ENCODE data around the gene PAX3. TPM values are rescaled to one million over a fixed set of nuclear protein-coding genes. Genes with fewer than 3 reads are reported as not detected.

Gene PAX3
- total RNA-seq, result not detected

DNA sequence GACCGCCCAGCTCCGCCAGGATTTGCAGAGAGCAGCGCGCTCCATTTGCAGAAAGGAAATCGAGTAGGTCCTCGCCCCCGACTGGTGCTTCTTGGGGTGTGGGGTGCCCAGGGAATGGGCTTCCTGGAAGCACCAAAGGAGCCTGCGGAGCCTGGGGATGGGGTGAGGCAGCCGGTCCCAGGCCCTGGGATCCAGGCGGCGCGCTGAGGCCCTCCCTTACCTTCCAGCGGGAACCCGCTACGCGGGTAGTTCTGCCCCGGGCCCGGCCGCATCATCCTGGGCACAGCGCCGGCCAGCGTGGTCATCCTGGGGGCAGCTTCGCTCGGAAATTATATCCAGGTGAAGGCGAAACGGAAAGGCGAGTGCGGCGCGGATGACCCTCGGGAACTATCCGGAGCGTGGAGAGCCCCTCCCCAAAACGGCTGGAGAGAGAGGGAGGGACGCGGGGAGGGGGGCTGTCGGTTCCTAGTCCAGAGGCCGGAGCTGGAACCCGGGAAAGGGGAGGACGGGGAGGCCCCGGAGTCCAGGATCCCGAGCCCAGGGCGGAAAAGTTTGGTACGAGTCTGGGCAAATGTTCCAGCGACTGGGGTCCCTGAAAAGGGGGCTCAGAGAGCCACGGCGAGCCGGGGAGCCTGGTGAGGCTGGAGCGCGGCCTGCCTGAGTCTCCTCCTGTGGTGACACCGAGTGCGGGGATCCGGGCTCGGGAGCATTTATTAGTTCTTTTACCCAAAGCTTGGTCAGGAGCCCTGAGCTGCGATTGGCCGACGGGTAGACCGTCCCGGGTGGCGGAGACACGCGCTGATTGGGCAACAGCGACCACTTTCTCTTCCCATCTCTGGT is at the start of gene PAX3:
Gene PAX3 (minus strand): TSS at position 688 of the 840 bp plus-strand sequence. CDS start 383 bp downstream, at position 305.
- intact Hi-C loops (cut with DNase I), result no loop called here
- Histone ChIP-seq H3K36me3 (no peaks in the 10 kb centered on the region), H3K9me3 (no peaks in the 10 kb centered on the region), H3K4me1 (replicated peaks) (no peaks in the 10 kb centered on the region), H3K4me3 (no peak within 1 kb of the TSS), H3K27me3 (replicated peaks; ENCODE audit: insufficient read depth) (peaks cover 82% of the 10 kb centered on the region), H3K27ac (no peak within 1 kb of the TSS)
- DNase-seq (ENCODE audit: low spot score), result no peak
- 3% methylated on average over 46 of the region's 63 CpGs for WGBS
- TF ChIP-seq POLR2AphosphoS5 (IDR thresholded peaks at IDR 0.05), result no peak

DNA sequence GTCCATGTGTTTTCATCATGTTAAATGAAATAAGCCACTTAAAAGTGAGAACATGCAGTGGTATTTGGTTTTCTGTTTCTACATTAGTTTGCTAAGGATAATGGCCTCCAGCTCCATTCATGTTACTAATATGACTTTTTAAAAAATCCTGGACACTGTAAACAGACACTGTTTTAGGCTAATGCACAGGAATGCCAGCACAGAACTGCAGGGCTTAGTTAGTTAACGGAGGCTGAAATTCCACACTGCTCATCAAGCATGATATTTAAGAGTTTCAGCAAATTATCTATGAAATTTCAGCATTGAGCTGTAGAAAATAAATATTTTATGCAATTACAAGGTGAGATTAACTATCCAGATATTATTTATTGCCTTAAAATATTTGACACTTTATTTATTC is 42.5 kb upstream of the PAX3 start:
- Histone ChIP-seq H3K36me3 (no peaks in the 10 kb centered on the region), H3K4me3 (no peak overlapping the region), H3K9me3 (no peaks in the 10 kb centered on the region), H3K27me3 (replicated peaks; ENCODE audit: insufficient read depth) (no peaks in the 10 kb centered on the region), H3K4me1 (replicated peaks) (no peaks in the 10 kb centered on the region), H3K27ac (no peak overlapping the region)
- TF ChIP-seq POLR2A (IDR thresholded peaks at IDR 0.05) (no peak), POLR2AphosphoS5 (IDR thresholded peaks at IDR 0.05) (no peak)
- TF ChIP-seq, protein P1, sequence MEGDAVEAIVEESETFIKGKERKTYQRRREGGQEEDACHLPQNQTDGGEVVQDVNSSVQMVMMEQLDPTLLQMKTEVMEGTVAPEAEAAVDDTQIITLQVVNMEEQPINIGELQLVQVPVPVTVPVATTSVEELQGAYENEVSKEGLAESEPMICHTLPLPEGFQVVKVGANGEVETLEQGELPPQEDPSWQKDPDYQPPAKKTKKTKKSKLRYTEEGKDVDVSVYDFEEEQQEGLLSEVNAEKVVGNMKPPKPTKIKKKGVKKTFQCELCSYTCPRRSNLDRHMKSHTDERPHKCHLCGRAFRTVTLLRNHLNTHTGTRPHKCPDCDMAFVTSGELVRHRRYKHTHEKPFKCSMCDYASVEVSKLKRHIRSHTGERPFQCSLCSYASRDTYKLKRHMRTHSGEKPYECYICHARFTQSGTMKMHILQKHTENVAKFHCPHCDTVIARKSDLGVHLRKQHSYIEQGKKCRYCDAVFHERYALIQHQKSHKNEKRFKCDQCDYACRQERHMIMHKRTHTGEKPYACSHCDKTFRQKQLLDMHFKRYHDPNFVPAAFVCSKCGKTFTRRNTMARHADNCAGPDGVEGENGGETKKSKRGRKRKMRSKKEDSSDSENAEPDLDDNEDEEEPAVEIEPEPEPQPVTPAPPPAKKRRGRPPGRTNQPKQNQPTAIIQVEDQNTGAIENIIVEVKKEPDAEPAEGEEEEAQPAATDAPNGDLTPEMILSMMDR (IDR thresholded peaks at IDR 0.05), result no peak
- DNase-seq (ENCODE audit: low spot score), result no peak
- WGBS, result 90% methylated on average over 1 of the region's 1 CpG
- intact Hi-C loops (cut with DNase I), result no loop called here

DNA sequence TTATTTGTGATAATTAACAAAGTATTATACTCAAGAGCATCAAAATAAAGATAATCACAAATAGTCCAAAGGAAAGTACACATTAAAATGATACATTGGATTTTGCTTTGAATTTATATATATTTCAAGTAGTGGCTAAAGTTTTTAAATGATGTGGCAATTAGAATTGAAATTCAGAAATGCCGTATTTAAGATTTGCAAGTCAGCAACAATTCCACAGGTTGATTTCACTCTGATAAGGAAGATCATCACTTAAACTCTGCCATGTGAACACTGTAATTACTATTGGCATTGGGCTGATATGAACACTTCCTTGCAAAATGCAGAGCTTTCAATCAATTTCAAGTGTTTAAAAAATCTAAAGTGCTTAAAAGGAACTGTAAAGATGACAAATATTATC is 39.6 kb upstream of the PAX3 start:
- Histone ChIP-seq H3K27ac (no peak overlapping the region), H3K9me3 (no peaks in the 10 kb centered on the region), H3K4me1 (replicated peaks) (no peaks in the 10 kb centered on the region), H3K4me3 (no peak overlapping the region), H3K27me3 (replicated peaks; ENCODE audit: insufficient read depth) (no peaks in the 10 kb centered on the region), H3K36me3 (no peaks in the 10 kb centered on the region)
- intact Hi-C loops (cut with DNase I), result no loop called here
- no peak for TF ChIP-seq POLR2AphosphoS5 (IDR thresholded peaks at IDR 0.05)
- TF ChIP-seq, protein P1 (IDR thresholded peaks at IDR 0.05), result no peak
- TF ChIP-seq POLR2A (IDR thresholded peaks at IDR 0.05), result no peak
- no peak for DNase-seq (ENCODE audit: low spot score)
- 94% methylated on average over 1 of the region's 1 CpG for WGBS

DNA sequence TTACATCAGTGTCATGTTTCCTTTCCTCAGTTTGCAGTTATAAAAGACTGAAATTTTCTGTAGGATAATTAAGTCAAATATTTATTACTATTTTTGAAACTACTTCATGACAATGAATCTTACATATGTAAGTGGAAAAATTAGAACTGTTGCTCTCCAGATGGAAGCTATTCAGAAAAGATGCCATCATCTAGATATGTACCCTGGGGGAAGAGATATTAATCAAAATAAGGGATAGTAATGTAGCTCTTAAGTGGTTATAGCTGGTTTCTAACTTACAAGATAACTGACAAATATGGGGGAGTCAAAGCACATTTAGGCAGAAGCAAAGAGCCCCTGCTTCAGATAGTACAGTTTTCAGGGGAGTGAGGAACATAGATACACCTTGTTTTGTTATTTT is 38.1 kb upstream of the PAX3 start:
- intact Hi-C loops (cut with DNase I), result no loop called here

DNA sequence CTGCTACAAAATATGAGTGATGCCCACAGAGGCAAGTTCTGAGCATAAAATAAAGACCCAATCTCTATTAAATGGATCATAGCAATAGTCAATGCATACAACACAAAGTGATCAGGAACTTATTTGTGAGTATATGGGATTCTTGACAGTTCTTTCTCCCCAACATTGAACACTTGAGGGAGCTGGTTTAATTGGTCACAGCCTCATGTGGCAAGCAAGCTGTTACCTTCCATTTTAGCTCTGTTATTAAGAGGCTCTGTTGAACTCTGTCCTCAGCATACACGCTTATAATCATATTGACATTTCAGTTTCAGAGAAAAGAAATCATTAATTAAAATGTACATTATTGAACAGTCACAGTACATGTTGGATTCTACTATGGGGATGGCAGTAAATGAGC is 37.6 kb upstream of the PAX3 start:
- Histone ChIP-seq H3K4me3 (no peak overlapping the region), H3K36me3 (no peaks in the 10 kb centered on the region), H3K4me1 (replicated peaks) (no peaks in the 10 kb centered on the region), H3K27ac (no peak overlapping the region), H3K27me3 (replicated peaks; ENCODE audit: insufficient read depth) (no peaks in the 10 kb centered on the region), H3K9me3 (no peaks in the 10 kb centered on the region)
- no peak for DNase-seq (ENCODE audit: low spot score)
- intact Hi-C loops (cut with DNase I), result no loop called here
- TF ChIP-seq POLR2AphosphoS5 (IDR thresholded peaks at IDR 0.05) (no peak), POLR2A (IDR thresholded peaks at IDR 0.05) (no peak)
- TF ChIP-seq, protein P1 (IDR thresholded peaks at IDR 0.05), result no peak
- WGBS, result 97% methylated on average over 1 of the region's 1 CpG

More for the DNA sequence above, 38.1 kb upstream of the PAX3 start:
- no peaks in the 10 kb centered on the region for H3K27me3 ChIP-seq (replicated peaks; ENCODE audit: insufficient read depth)
- H3K27ac ChIP-seq, result no peak overlapping the region
- TF ChIP-seq, protein P1 (IDR thresholded peaks at IDR 0.05), result no peak
- TF ChIP-seq POLR2AphosphoS5 (IDR thresholded peaks at IDR 0.05) (no peak), POLR2A (IDR thresholded peaks at IDR 0.05) (no peak)
- H3K4me1 ChIP-seq (replicated peaks), result no peaks in the 10 kb centered on the region
- H3K36me3 ChIP-seq, result no peaks in the 10 kb centered on the region
- DNase-seq (ENCODE audit: low spot score), result no peak
- no peak overlapping the region for H3K4me3 ChIP-seq
- H3K9me3 ChIP-seq, result no peaks in the 10 kb centered on the region

Measured in prostate gland (tissue), 2 donors.